ENCODE results near the gene ILK. TPM values are rescaled to one million over a fixed set of nuclear protein-coding genes. Genes with fewer than 3 reads are reported as not detected.

Gene ILK
- total RNA-seq, 2 donors from 2014 or later = 338 to 588 TPM

- ATAC-seq (ENCODE audit: insufficient number of reproducible peaks, low FRiP score, low read depth) (no peak), DNase-seq (ENCODE audit: low spot score) (no peak)
- H3K9me3 ChIP-seq = peaks cover 2% of the 10 kb centered on the region
- no peaks in the 10 kb centered on the region for H3K27me3 ChIP-seq (replicated peaks; ENCODE audit: insufficient read depth)
- H3K27ac ChIP-seq = no peak overlapping the region
- no peak overlapping the region for H3K4me3 ChIP-seq
- TF ChIP-seq CTCF (IDR thresholded peaks at IDR 0.05) = no peak
- H3K4me1 ChIP-seq (ENCODE audit: control insufficient read depth in 1 of 2, low read depth in 2 of 2) = peaks cover 3 to 13% of the 10 kb centered on the region in 2 donors
- H3K36me3 ChIP-seq = peaks cover 2% of the 10 kb centered on the region
Observed at GRCh38 chr11:6586434-6587359, 16.9 kb upstream of the ILK start.

GRCh38 chr11:6587360-6587953 is 16.1 kb upstream of the ILK start:
- Histone ChIP-seq H3K27ac (no peak overlapping the region), H3K4me1 (ENCODE audit: control insufficient read depth in 1 of 2, low read depth in 2 of 2) (peaks cover 3 to 13% of the 10 kb centered on the region in 2 donors), H3K4me3 (no peak overlapping the region), H3K36me3 (peaks cover 9% of the 10 kb centered on the region), H3K27me3 (replicated peaks; ENCODE audit: insufficient read depth) (no peaks in the 10 kb centered on the region), H3K9me3 (peaks cover 2% of the 10 kb centered on the region)
- TF ChIP-seq CTCF (IDR thresholded peaks at IDR 0.05) = no peak
- no peak for ATAC-seq (ENCODE audit: insufficient number of reproducible peaks, low FRiP score, low read depth)
- no peak for DNase-seq (ENCODE audit: low spot score)

- no peak for TF ChIP-seq CTCF (IDR thresholded peaks at IDR 0.05)
- Histone ChIP-seq H3K27ac (no peak overlapping the region), H3K4me3 (no peak overlapping the region), H3K9me3 (peaks cover 2% of the 10 kb centered on the region), H3K4me1 (ENCODE audit: control insufficient read depth in 1 of 2, low read depth in 2 of 2) (peaks cover 3 to 13% of the 10 kb centered on the region in 2 donors), H3K36me3 (peaks cover 11% of the 10 kb centered on the region), H3K27me3 (replicated peaks; ENCODE audit: insufficient read depth) (no peaks in the 10 kb centered on the region)
- ATAC-seq (ENCODE audit: insufficient number of reproducible peaks, low FRiP score, low read depth) (no peak), DNase-seq (ENCODE audit: low spot score) (no peak)
Observed at GRCh38 chr11:6588018-6588417, 15.6 kb upstream of the ILK start.

- Histone ChIP-seq H3K4me3 (no peak overlapping the region), H3K27me3 (replicated peaks; ENCODE audit: insufficient read depth) (no peaks in the 10 kb centered on the region), H3K9me3 (no peaks in the 10 kb centered on the region), H3K27ac (no peak overlapping the region), H3K36me3 (peaks cover 30% of the 10 kb centered on the region), H3K4me1 (ENCODE audit: control insufficient read depth in 1 of 2, low read depth in 2 of 2) (peaks cover 5 to 19% of the 10 kb centered on the region in 2 donors)
- ATAC-seq (ENCODE audit: insufficient number of reproducible peaks, low FRiP score, low read depth) = no peak
- no peak for TF ChIP-seq CTCF (IDR thresholded peaks at IDR 0.05)
- DNase-seq (ENCODE audit: low spot score) = no peak
Observed at GRCh38 chr11:6594142-6594768, 9.3 kb upstream of the ILK start.

Measured in thoracic aorta (tissue), 2 donors.